ENCODE results near the gene CNTNAP2. TPM values are rescaled to one million over a fixed set of nuclear protein-coding genes. Genes with fewer than 3 reads are reported as not detected.

CNTNAP2 gene
- total RNA-seq, 4 donors from 2014 or later: 0.25 to 0.89 (median 0.30) TPM; not detected in 1

- TF ChIP-seq POLR2AphosphoS5 (IDR thresholded peaks at IDR 0.05): no peak
- Histone ChIP-seq H3K36me3 (no peaks in the 10 kb centered on the region), H3K4me3 (no peak overlapping the region), H3K27me3 (peaks cover 41% of the 10 kb centered on the region), H3K9me3 (no peaks in the 10 kb centered on the region), H3K4me1 (peaks cover 4% of the 10 kb centered on the region), H3K27ac (no peak overlapping the region)
- 89% methylated on average over 14 of the region's 14 CpGs for WGBS
- no peak for DNase-seq (ENCODE audit: low spot score in 2 of 2)
These were observed 2283.5 kb downstream of the CNTNAP2 start for GRCh38 chr7:148400101-148400500.

GRCh38 chr7:148402159-148402558 is 2285.6 kb downstream of the CNTNAP2 start:
- DNase-seq (ENCODE audit: low spot score in 2 of 2): no peak
- Histone ChIP-seq H3K4me1 (peaks cover 4% of the 10 kb centered on the region), H3K36me3 (no peaks in the 10 kb centered on the region), H3K4me3 (no peak overlapping the region), H3K27ac (no peak overlapping the region), H3K27me3 (peaks cover 23% of the 10 kb centered on the region), H3K9me3 (no peaks in the 10 kb centered on the region)
- TF ChIP-seq EP300 (IDR thresholded peaks at IDR 0.05) (no peak), POLR2A (IDR thresholded peaks at IDR 0.05) (no peak), POLR2AphosphoS5 (IDR thresholded peaks at IDR 0.05) (no peak), CTCF (IDR thresholded peaks at IDR 0.05) (no peak)
- 40% methylated on average over 3 of the region's 3 CpGs for WGBS

- peaks cover 10% of the 10 kb centered on the region for H3K27me3 ChIP-seq
- peaks cover 4% of the 10 kb centered on the region for H3K4me1 ChIP-seq
- no peak overlapping the region for H3K27ac ChIP-seq
- no peaks in the 10 kb centered on the region for H3K9me3 ChIP-seq
- no peak for DNase-seq (ENCODE audit: low spot score in 2 of 2)
- H3K36me3 ChIP-seq: no peaks in the 10 kb centered on the region
- 74% methylated on average over 6 of the region's 6 CpGs for WGBS
- no peak overlapping the region for H3K4me3 ChIP-seq
- TF ChIP-seq POLR2A (IDR thresholded peaks at IDR 0.05): no peak
- no peak for TF ChIP-seq POLR2AphosphoS5 (IDR thresholded peaks at IDR 0.05)
- TF ChIP-seq EP300 (IDR thresholded peaks at IDR 0.05): no peak
These were observed 2286.9 kb downstream of the CNTNAP2 start for GRCh38 chr7:148403466-148403993.

- Histone ChIP-seq H3K27ac (no peak overlapping the region), H3K9me3 (no peaks in the 10 kb centered on the region), H3K27me3 (no peaks in the 10 kb centered on the region), H3K4me1 (no peaks in the 10 kb centered on the region), H3K36me3 (no peaks in the 10 kb centered on the region), H3K4me3 (no peak overlapping the region)
- TF ChIP-seq EP300 (IDR thresholded peaks at IDR 0.05) (no peak), CTCF (IDR thresholded peaks at IDR 0.05) (no peak), POLR2AphosphoS5 (IDR thresholded peaks at IDR 0.05) (no peak), POLR2A (IDR thresholded peaks at IDR 0.05) (no peak)
- WGBS: 42% methylated on average over 2 of the region's 2 CpGs
- DNase-seq (ENCODE audit: low spot score in 2 of 2): no peak
These were observed 2291.7 kb downstream of the CNTNAP2 start for GRCh38 chr7:148408307-148408706.

DNA sequence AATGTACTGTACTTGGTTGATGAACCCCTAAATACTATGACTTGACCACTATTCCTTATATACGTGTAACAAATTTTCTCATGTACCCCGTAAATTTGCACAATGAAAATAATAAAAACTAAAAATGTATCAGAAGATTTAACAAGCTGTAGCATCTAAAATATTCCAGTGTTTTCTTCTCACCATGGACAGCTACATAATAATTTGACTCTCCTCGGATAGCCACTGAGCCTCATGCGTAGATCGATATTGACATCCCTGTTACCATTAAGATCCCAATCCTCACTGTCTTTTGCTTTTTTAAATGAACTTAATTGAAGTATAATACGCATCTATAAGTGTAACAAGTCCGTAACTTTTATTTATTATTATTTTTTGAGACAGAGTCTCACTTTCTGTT is 2294.3 kb downstream of the CNTNAP2 start:
- no peak for DNase-seq (ENCODE audit: low spot score in 2 of 2)
- H3K9me3 ChIP-seq: no peaks in the 10 kb centered on the region
- WGBS: 69% methylated on average over 7 of the region's 7 CpGs
- H3K36me3 ChIP-seq: no peaks in the 10 kb centered on the region
- H3K4me1 ChIP-seq: no peaks in the 10 kb centered on the region
- no peak for TF ChIP-seq CTCF (IDR thresholded peaks at IDR 0.05)
- no peak for TF ChIP-seq POLR2AphosphoS5 (IDR thresholded peaks at IDR 0.05)
- TF ChIP-seq EP300 (IDR thresholded peaks at IDR 0.05): no peak
- TF ChIP-seq POLR2A (IDR thresholded peaks at IDR 0.05): no peak
- H3K27ac ChIP-seq: no peak overlapping the region
- H3K27me3 ChIP-seq: no peaks in the 10 kb centered on the region
- no peak overlapping the region for H3K4me3 ChIP-seq

DNA sequence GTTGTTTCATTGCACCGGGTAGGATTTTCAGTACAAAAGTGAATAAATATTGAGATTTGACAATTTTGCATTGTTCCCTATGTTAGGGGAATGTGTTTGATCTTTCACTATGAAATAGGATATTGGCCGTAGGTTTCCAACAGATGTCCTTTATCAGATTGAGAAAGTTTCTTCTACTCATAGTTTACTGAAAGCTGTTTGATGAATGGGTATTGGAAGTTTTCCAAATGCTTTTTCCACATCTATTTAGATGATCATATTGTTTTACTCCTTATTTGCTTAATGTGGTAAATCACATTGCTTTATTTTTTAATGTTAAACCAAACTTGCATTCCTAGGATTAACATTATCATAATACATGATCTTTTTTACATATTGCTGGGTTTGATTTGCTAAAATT is 2296.1 kb downstream of the CNTNAP2 start:
- no peak overlapping the region for H3K4me3 ChIP-seq
- no peak overlapping the region for H3K27ac ChIP-seq
- no peaks in the 10 kb centered on the region for H3K9me3 ChIP-seq
- WGBS: 40% methylated on average over 2 of the region's 2 CpGs
- H3K4me1 ChIP-seq: no peaks in the 10 kb centered on the region
- peaks cover 4% of the 10 kb centered on the region for H3K27me3 ChIP-seq
- no peak for TF ChIP-seq CTCF (IDR thresholded peaks at IDR 0.05)
- no peak for TF ChIP-seq EP300 (IDR thresholded peaks at IDR 0.05)
- no peak for TF ChIP-seq POLR2AphosphoS5 (IDR thresholded peaks at IDR 0.05)
- no peak for TF ChIP-seq POLR2A (IDR thresholded peaks at IDR 0.05)
- no peaks in the 10 kb centered on the region for H3K36me3 ChIP-seq
- DNase-seq (ENCODE audit: low spot score in 2 of 2): no peak

Data from suprapubic skin (tissue), 4 donors.